GM12874 (cell line): Measurements from ENCODE around the gene LRP1-AS.

ENCODE experiments used
- TF ChIP-seq, protein P1 (sequence below): IDR thresholded peaks from 2 replicates; pipeline ENCODE4 v1.5.1; 2011; ENCODE audit warnings: low read depth, mild to moderate bottlenecking, control low read depth, low read length, moderate library complexity; ENCODE audit not compliant: insufficient read depth

The LRP1-AS gene

DNA sequence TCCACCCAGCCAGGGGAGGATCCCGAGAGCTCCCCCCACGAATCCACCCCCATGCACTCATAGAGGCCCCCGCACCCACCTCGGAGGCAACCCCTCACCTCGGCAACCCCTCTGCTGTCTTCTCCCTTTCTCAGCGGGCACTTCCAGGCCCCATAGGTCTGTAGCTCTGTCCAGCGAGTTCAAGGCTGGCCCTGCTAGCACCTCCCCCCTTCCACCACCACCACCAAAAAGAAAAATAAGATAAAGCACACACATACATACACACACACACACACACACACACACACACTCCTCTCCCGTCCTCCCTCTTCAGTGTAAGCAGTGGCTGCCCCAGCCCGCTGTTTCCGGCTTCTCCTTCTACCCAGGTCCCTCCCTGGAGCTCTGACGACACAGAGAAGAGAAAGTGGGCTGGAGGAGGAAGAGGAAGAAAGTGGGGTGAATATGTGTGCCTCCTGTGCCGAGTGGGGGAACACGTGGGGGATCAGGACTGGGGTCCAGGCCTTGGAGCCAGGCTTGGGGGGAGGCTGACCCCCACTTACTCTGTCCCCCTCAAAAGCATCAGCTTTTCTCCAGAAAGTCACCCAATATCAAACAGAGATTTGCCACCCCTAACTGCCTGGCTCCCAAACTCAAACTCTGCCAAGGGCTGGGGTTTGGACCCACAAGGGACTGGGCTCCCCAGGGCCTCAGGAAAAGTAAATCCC is 36.2 kb downstream of the LRP1-AS start, which contains the start of gene STAT6:
STAT6 (minus strand) TSS at position 332 of the 704 bp plus-strand sequence. CDS start 3,084 bp downstream, outside the sequence.
- TF ChIP-seq, protein P1, sequence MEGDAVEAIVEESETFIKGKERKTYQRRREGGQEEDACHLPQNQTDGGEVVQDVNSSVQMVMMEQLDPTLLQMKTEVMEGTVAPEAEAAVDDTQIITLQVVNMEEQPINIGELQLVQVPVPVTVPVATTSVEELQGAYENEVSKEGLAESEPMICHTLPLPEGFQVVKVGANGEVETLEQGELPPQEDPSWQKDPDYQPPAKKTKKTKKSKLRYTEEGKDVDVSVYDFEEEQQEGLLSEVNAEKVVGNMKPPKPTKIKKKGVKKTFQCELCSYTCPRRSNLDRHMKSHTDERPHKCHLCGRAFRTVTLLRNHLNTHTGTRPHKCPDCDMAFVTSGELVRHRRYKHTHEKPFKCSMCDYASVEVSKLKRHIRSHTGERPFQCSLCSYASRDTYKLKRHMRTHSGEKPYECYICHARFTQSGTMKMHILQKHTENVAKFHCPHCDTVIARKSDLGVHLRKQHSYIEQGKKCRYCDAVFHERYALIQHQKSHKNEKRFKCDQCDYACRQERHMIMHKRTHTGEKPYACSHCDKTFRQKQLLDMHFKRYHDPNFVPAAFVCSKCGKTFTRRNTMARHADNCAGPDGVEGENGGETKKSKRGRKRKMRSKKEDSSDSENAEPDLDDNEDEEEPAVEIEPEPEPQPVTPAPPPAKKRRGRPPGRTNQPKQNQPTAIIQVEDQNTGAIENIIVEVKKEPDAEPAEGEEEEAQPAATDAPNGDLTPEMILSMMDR = no peak

DNA sequence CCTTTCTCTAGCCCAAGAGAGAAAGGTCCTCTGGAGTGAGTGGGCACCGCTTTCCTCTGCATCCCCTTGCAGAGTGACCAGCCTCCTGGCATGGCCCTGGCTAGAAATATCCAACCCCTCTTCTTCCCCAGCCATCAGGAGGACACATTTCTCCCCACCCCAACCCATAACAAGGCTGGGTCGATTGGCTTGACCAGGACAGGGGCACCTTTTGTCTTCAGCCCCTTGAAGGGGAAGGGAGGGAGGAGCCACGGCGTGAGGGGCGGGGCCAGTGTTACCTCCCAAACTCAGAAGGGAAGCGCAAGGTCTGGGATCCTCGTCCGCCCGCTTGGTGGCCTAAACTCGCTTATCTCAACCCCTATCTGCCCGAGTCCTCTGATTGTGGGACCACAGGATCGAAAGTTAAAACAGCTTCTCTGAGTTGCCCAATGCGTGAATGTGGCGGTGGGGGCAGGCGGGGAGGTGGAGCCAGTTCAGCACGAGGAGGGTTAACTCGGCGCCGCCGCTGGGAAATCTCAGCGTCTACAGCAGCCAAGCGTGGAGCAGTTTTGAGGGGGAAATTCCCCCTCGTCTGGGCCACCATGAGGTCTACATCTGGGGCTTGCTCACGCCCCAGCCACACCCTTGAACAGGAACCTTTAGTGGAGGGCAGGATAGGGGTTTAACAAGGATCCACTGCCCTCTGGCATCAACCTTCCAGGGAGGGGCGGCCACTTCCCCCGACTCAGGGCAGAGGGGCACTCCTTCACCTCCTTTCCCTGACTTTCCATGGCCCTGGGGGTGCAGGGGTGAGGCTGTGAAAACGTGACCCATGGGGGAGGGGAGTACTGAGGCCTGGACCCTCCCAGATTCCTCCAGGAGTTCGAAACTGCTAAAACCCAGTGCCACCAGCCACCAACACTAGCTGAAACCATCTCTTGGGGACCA is 37.1 kb downstream of the LRP1-AS start:
- TF ChIP-seq, protein P1 = no peak

DNA sequence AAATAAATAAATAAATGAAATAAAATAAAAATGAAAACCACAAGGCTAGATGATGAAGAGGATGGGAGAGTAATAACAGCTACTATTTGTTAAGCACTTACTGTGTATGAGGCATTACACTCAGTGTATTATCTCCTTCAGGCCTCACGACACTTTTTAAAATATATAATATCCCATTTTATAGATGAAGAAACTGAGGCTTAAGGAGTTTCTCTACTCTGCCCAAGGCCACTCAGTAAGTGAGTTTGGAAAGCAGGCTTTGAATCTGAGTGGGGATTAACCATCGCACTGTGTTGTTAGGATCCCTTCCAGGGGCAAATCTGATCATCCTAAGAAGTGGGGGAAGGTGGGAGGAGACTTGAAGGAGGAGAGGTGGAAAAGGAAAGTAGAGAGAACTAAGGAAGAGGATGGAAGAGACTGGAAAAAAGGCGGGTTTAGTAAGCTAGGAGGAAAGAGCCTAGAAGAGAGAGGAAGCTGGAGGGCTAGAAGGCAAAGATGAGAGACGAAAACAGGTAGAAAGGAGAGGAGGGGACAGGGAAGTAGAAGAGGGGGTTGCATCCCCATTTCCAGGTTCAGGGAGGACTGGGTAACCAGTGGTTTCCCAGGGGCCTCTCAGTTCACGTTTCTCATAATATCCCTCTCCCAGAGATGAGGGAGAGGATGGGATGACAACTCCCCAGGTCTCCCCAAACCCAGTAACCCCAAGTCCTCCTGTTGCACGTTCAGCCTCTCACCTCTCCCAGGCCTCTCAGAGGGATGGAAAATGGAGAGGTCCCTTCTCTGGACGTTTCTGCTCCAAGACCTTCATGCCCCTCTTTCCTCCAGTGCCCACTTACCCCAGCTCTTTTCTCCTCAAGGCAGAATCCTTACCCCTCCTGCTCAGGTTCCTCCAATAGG is 38.0 kb downstream of the LRP1-AS start:
- TF ChIP-seq, protein P1 = no peak

DNA sequence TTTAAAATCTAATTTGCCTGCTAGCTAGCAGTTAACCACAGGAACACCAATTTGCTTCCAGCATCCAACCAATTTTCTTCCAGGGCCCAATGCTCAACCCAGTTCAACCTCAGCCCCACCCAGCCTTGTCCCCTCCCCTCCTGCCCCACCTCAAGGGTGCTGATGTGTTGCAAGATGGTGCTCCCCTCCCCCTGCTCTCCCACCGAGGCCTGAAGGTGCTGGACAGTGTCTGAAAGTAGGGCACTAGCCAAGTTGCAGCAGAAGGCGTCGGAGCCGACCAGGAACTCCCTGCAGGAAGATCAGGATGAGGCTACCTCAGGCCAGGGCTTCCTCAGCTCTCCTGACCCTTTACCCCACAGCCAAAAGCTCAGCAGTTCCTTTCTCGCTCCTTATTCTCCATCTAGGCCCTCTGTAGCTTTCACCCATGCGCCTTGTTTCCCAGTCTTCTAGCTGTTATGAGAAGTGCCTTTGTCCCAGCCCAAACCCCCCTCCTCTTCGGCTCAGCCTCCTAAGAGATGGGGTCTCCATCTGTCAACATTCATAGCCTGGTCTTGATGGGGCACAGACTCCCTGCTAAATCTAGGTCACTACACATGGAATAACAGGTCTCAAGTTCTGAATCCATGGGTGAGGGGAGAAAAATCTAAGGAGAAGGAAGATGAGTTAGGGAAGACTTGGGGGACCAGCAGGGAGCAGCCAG is 39.8 kb downstream of the LRP1-AS start:
- TF ChIP-seq, protein P1 = no peak

DNA sequence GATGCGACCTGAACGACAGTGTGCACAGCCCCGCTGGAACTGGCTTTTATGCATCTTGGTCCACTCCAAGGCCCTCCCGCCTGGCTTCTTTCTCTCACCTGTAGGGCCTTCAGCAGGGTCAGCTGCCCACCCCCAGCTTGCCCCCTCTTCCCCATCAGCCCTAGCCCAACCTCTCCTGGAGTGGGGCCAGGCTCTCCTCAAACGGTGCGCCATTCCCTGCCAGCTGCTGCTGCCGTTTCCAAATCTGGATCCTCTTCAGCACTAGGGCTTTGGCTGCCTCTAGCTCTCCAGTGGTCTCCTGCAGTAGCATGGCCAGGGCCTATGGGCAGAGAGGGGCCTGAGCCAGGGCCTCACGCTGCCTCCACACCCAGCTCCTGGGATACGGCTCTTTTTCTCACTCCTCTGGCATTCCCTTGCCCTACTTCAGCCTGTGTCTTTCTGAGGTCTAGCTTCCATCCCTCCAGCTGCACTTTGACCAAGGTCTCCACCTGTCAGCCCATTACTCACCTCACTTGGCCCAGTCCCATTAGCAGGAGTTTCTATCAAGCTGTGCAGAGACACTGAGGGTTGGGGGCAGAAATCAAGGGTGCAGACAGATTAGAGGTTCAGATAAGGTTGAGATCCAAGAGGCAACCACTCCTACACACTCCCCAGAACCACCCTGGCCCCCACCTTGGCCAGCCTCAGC is 41.3 kb downstream of the LRP1-AS start:
- TF ChIP-seq, protein P1 = no peak

DNA sequence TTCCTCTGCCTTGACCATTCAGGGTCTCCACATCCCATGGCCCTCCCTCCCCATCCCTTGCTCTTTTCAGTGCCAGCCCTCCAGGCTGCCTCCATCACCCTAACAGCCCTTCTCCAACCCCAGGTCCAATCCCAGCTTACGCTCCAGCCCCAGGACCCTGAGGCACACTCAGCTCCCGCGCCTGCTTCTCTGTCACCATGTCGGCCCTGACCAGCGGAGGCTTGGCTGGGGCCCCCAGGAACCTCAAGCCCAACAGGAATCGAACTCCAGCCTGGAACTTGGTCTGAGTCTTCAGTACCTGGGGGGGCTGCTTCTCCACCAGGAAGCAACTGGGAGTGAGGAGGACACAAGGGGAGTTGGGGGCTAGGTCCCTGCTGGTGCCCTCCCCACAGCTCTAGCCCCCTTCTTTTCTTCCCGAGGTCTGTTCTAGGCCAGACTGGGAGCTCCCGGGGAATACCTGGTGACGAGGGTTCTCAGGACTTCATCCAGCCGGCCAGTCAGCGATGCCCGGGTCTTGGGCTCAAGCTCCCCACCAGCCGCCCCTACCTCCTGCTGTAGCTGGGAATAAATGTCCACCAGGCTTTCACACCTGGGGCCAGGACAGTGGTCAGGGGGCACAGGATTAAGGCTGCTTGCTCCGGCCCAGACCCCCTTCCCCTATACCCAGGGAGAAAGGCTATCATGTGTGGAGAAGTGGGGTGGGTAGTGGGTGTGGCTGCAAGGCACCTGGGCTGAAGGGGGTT is 42.2 kb downstream of the LRP1-AS start:
- TF ChIP-seq, protein P1 = no peak
